GM18867 (cell line): ENCODE results near the gene PACRG.

Source experiments
- ATAC-seq: cut with Tn5 transposase; IDR thresholded peaks from one replicate; pipeline ENCODE4 v1.9.1; 2021; ENCODE audit warnings: mild to moderate bottlenecking, moderate library complexity; ENCODE audit not compliant: unreplicated experiment

PACRG gene

GRCh38 chr6:162862462-162862861 lies 134.7 kb downstream of the PACRG start:
- no peak for ATAC-seq

- ATAC-seq, result no peak
Measured at GRCh38 chr6:162862941-162863340, 135.2 kb downstream of the PACRG start.

GRCh38 chr6:162863821-162864220 lies 136.0 kb downstream of the PACRG start:
- no peak for ATAC-seq

GRCh38 chr6:162864911-162865310 lies 137.1 kb downstream of the PACRG start:
- ATAC-seq, result no peak

- ATAC-seq, result no peak
Measured at GRCh38 chr6:162866656-162867055, 138.9 kb downstream of the PACRG start.

GRCh38 chr6:162868397-162868796 lies 140.6 kb downstream of the PACRG start:
- ATAC-seq, result no peak

- no peak for ATAC-seq
Measured at GRCh38 chr6:162871966-162872365, 144.2 kb downstream of the PACRG start.

GRCh38 chr6:162873537-162873936 lies 145.8 kb downstream of the PACRG start:
- no peak for ATAC-seq

GRCh38 chr6:162875070-162875469 lies 147.3 kb downstream of the PACRG start:
- ATAC-seq, result no peak

GRCh38 chr6:162882801-162883481 lies 155.2 kb downstream of the PACRG start:
- no peak for ATAC-seq

GRCh38 chr6:162887981-162888689 lies 160.4 kb downstream of the PACRG start:
- ATAC-seq, result no peak

GRCh38 chr6:162889303-162889702 lies 161.5 kb downstream of the PACRG start:
- ATAC-seq, result no peak

GRCh38 chr6:162898011-162898410 lies 170.2 kb downstream of the PACRG start:
- ATAC-seq, result no peak

GRCh38 chr6:162899148-162899547 lies 171.4 kb downstream of the PACRG start:
- ATAC-seq, result no peak

- ATAC-seq, result no peak
Measured at GRCh38 chr6:162900503-162900902, 172.7 kb downstream of the PACRG start.

GRCh38 chr6:162904069-162904663 lies 176.4 kb downstream of the PACRG start:
- ATAC-seq, result no peak

GRCh38 chr6:162906479-162906878 lies 178.7 kb downstream of the PACRG start:
- no peak for ATAC-seq

GRCh38 chr6:162907876-162908481 lies 180.2 kb downstream of the PACRG start:
- ATAC-seq, result peak; percentile 73

GRCh38 chr6:162913206-162913605 lies 185.4 kb downstream of the PACRG start:
- ATAC-seq, result no peak

- no peak for ATAC-seq
Measured at GRCh38 chr6:162917506-162917905, 189.7 kb downstream of the PACRG start.

- no peak for ATAC-seq
Measured at GRCh38 chr6:162921062-162921461, 193.3 kb downstream of the PACRG start.
